Measurements from ENCODE around the gene DDC.

DNA sequence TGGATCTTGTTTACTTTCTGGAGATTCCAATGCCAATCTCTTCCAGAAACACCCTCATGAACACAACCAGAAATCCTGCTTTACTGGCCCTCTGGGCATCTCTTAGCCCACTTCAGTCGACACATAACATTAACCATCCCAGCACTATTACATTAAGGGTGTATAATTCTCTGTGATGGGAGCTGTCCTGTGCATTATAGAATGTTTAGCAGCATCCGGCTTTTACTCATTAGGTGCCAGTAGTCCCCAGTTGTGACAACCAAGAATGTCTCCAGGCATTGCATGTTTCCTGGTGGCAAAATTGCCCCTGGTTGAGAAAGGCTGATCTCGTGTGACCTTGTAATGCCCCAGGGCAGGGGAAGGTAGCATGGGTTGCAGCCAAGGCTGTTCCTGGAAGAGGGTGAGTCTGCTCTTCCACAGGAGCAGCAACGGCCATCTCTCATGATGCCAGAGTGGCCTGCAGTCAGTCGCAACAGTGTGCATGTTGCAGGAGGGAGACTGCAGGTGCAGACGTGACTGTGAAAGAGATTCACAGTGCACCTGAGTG lies 2.6 kb upstream of the DDC start:
- TF ChIP-seq, protein P1, sequence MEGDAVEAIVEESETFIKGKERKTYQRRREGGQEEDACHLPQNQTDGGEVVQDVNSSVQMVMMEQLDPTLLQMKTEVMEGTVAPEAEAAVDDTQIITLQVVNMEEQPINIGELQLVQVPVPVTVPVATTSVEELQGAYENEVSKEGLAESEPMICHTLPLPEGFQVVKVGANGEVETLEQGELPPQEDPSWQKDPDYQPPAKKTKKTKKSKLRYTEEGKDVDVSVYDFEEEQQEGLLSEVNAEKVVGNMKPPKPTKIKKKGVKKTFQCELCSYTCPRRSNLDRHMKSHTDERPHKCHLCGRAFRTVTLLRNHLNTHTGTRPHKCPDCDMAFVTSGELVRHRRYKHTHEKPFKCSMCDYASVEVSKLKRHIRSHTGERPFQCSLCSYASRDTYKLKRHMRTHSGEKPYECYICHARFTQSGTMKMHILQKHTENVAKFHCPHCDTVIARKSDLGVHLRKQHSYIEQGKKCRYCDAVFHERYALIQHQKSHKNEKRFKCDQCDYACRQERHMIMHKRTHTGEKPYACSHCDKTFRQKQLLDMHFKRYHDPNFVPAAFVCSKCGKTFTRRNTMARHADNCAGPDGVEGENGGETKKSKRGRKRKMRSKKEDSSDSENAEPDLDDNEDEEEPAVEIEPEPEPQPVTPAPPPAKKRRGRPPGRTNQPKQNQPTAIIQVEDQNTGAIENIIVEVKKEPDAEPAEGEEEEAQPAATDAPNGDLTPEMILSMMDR (IDR thresholded peaks at IDR 0.05), result no peak
- TF ChIP-seq POLR2A (IDR thresholded peaks at IDR 0.05), result no peak

All from esophagus squamous epithelium (tissue), 4 donors.